Keratinocyte (primary cell): ENCODE results near the gene C1QTNF12.

Source experiments
- CTCF ChIP-seq, 3 experiments: IDR thresholded peaks in 1 of 3; conservative IDR thresholded peaks in 1 of 3; optimal IDR thresholded peaks in 1 of 3; 2 replicates in 2 of 3; 3 replicates in 1 of 3; pipeline versions ENCODE3 to v1.5.1; 2011; ENCODE audit warnings: low read length in 3 of 3, mild to moderate bottlenecking in 3 of 3, moderate library complexity in 2 of 3, control low read depth in 1 of 3, inconsistent platforms in 1 of 3; ENCODE audit not compliant: insufficient read depth in 2 of 3; ENCODE audit errors: extremely low read depth in 1 of 3
- EZH2 ChIP-seq: IDR thresholded peaks from one replicate; pipeline ENCODE4 v1.6.1; 2012; ENCODE audit warnings: inconsistent platforms, mild to moderate bottlenecking, low read length, moderate library complexity

GRCh38 chr1:1245817-1246576 lies 525 bp downstream of the C1QTNF12 start:
- TF ChIP-seq CTCF (optimal IDR thresholded peaks at IDR 0.05 in 1 of 3, IDR thresholded peaks at IDR 0.05 in 1 of 3, conservative IDR thresholded peaks at IDR 0.05 in 1 of 3; ENCODE audit: extremely low read depth in 1 of 3, insufficient read depth in 2 of 3, low read length in 3 of 3): no peak
- peak; percentile 47 for TF ChIP-seq EZH2
